ENCODE data around the gene CACNB2.

- no peak for TF ChIP-seq POLR2A (IDR thresholded peaks at IDR 0.05; ENCODE audit: low read depth, low read length)
- TF ChIP-seq POLR2AphosphoS5 (IDR thresholded peaks at IDR 0.05; ENCODE audit: low read depth, low read length) = no peak
- no peak for TF ChIP-seq TAF1 (IDR thresholded peaks at IDR 0.05; ENCODE audit: low read depth, low read length)
Observed at GRCh38 chr10:18100669-18101068, 39.6 kb upstream of the CACNB2 start.
